Activated T-cell treated with anti-CD3 and anti-CD28 coated beads, Interleukin-2, amount 50 U/mL, for 4 hours (primary cell): ENCODE measurements around the gene OSBPL3. TPM values are rescaled to one million over a fixed set of nuclear protein-coding genes. Genes with fewer than 3 reads are reported as not detected.

Experiments used
- ATAC-seq, 2 donors: fragments of 200-7000 bp; cut with Tn5 transposase; one replicate each; pipeline ENCODE4 v1.10.0; 2021
- DNase-seq: peaks from one replicate; pipeline ENCODE4 v3.0.0-alpha.2; 2020
- H3K27me3 Mint-ChIP-seq: one replicate; pipeline ENCODE4 v1.8.0; 2021; ENCODE audit warnings: low read depth, mixed read lengths
- H3K36me3 Mint-ChIP-seq: one replicate; pipeline ENCODE4 v1.8.0; 2022; ENCODE audit warnings: mixed read lengths; ENCODE audit not compliant: insufficient read depth
- H3K4me1 Mint-ChIP-seq: one replicate; pipeline ENCODE4 v1.8.0; 2021; ENCODE audit warnings: low read depth, mixed read lengths
- H3K4me3 Mint-ChIP-seq: one replicate; pipeline ENCODE4 v1.8.0; 2021; ENCODE audit warnings: mild to moderate bottlenecking, moderate library complexity, mixed read lengths
- H3K9me3 Mint-ChIP-seq: one replicate; pipeline ENCODE4 v1.8.0; 2021; ENCODE audit warnings: mixed read lengths
- total RNA-seq, 3 donors: library from RNA; stranded (reverse); gene quantifications; one replicate each; pipeline ENCODE4 v1.2.1, GENCODE V29; 2021

OSBPL3 gene
- total RNA-seq, 3 donors from 2014 or later: 59.0 to 85.4 (median 81.8) TPM

GRCh38 chr7:24827589-24827988 is 152.4 kb downstream of the OSBPL3 start:
- Mint-ChIP-seq H3K4me1 (peaks cover 57% of the 10 kb centered on the region), H3K36me3 (peaks cover 49% of the 10 kb centered on the region), H3K9me3 (no peaks in the 10 kb centered on the region), H3K4me3 (no peak overlapping the region), H3K27me3 (no peaks in the 10 kb centered on the region)
- ATAC-seq (no peak), DNase-seq (no peak)

- ATAC-seq (peak in 1 of 2 donors; percentile 39), DNase-seq (no peak)
- peaks cover 50% of the 10 kb centered on the region for H3K36me3 Mint-ChIP-seq
- H3K9me3 Mint-ChIP-seq: no peaks in the 10 kb centered on the region
- H3K4me1 Mint-ChIP-seq: peaks cover 59% of the 10 kb centered on the region
- no peaks in the 10 kb centered on the region for H3K27me3 Mint-ChIP-seq
- H3K4me3 Mint-ChIP-seq: no peak overlapping the region
Observed at GRCh38 chr7:24827027-24827426, 153.0 kb downstream of the OSBPL3 start.

GRCh38 chr7:24826662-24827020 is 153.3 kb downstream of the OSBPL3 start:
- peaks cover 50% of the 10 kb centered on the region for H3K36me3 Mint-ChIP-seq
- no peaks in the 10 kb centered on the region for H3K9me3 Mint-ChIP-seq
- peaks cover 63% of the 10 kb centered on the region for H3K4me1 Mint-ChIP-seq
- no peaks in the 10 kb centered on the region for H3K27me3 Mint-ChIP-seq
- ATAC-seq (peak; percentile 42 to 62), DNase-seq (no peak)
- H3K4me3 Mint-ChIP-seq: peak overlapping the region; percentile 48

GRCh38 chr7:24825931-24826661 is 153.9 kb downstream of the OSBPL3 start:
- DNase-seq (no peak), ATAC-seq (no peak)
- Mint-ChIP-seq H3K4me3 (peak overlapping the region; percentile 48), H3K9me3 (no peaks in the 10 kb centered on the region), H3K36me3 (peaks cover 49% of the 10 kb centered on the region), H3K27me3 (no peaks in the 10 kb centered on the region), H3K4me1 (peaks cover 66% of the 10 kb centered on the region)

- Mint-ChIP-seq H3K27me3 (no peaks in the 10 kb centered on the region), H3K36me3 (peaks cover 43% of the 10 kb centered on the region), H3K4me3 (no peak overlapping the region), H3K4me1 (peaks cover 71% of the 10 kb centered on the region), H3K9me3 (no peaks in the 10 kb centered on the region)
- no peak for DNase-seq
- no peak for ATAC-seq
Observed at GRCh38 chr7:24825381-24825794, 154.6 kb downstream of the OSBPL3 start.

GRCh38 chr7:24824896-24825295 is 155.1 kb downstream of the OSBPL3 start:
- Mint-ChIP-seq H3K36me3 (peaks cover 40% of the 10 kb centered on the region), H3K9me3 (no peaks in the 10 kb centered on the region), H3K27me3 (no peaks in the 10 kb centered on the region), H3K4me1 (peaks cover 76% of the 10 kb centered on the region), H3K4me3 (no peak overlapping the region)
- ATAC-seq (no peak), DNase-seq (no peak)

- DNase-seq (no peak), ATAC-seq (no peak)
- H3K36me3 Mint-ChIP-seq: peaks cover 37% of the 10 kb centered on the region
- H3K4me3 Mint-ChIP-seq: no peak overlapping the region
- no peaks in the 10 kb centered on the region for H3K27me3 Mint-ChIP-seq
- no peaks in the 10 kb centered on the region for H3K9me3 Mint-ChIP-seq
- peaks cover 78% of the 10 kb centered on the region for H3K4me1 Mint-ChIP-seq
Observed at GRCh38 chr7:24824400-24824799, 155.6 kb downstream of the OSBPL3 start.

GRCh38 chr7:24821754-24822054 is 158.3 kb downstream of the OSBPL3 start:
- ATAC-seq (no peak), DNase-seq (no peak)
- H3K36me3 Mint-ChIP-seq: peaks cover 41% of the 10 kb centered on the region
- H3K27me3 Mint-ChIP-seq: no peaks in the 10 kb centered on the region
- H3K9me3 Mint-ChIP-seq: no peaks in the 10 kb centered on the region
- H3K4me3 Mint-ChIP-seq: peak overlapping the region; percentile 29
- H3K4me1 Mint-ChIP-seq: peaks cover 58% of the 10 kb centered on the region

GRCh38 chr7:24821045-24821753 is 158.8 kb downstream of the OSBPL3 start:
- H3K36me3 Mint-ChIP-seq: peaks cover 43% of the 10 kb centered on the region
- H3K9me3 Mint-ChIP-seq: no peaks in the 10 kb centered on the region
- DNase-seq (peak; percentile 67), ATAC-seq (peak; percentile 94 to 95)
- H3K4me1 Mint-ChIP-seq: peaks cover 53% of the 10 kb centered on the region
- peak overlapping the region; percentile 29 for H3K4me3 Mint-ChIP-seq
- no peaks in the 10 kb centered on the region for H3K27me3 Mint-ChIP-seq

GRCh38 chr7:24820730-24821044 is 159.3 kb downstream of the OSBPL3 start:
- ATAC-seq: no peak
- Mint-ChIP-seq H3K36me3 (peaks cover 41% of the 10 kb centered on the region), H3K9me3 (no peaks in the 10 kb centered on the region), H3K4me1 (peaks cover 48% of the 10 kb centered on the region), H3K27me3 (no peaks in the 10 kb centered on the region), H3K4me3 (peak overlapping the region; percentile 71)
- no peak for DNase-seq

- ATAC-seq (peak; percentile 9 to 11), DNase-seq (peak; percentile 62)
- Mint-ChIP-seq H3K4me3 (peak overlapping the region; percentile 71), H3K9me3 (no peaks in the 10 kb centered on the region), H3K36me3 (peaks cover 40% of the 10 kb centered on the region), H3K4me1 (peaks cover 42% of the 10 kb centered on the region), H3K27me3 (no peaks in the 10 kb centered on the region)
Observed at GRCh38 chr7:24819916-24820689, 159.9 kb downstream of the OSBPL3 start.

- Mint-ChIP-seq H3K4me3 (no peak overlapping the region), H3K36me3 (peaks cover 38% of the 10 kb centered on the region), H3K4me1 (peaks cover 26% of the 10 kb centered on the region), H3K27me3 (no peaks in the 10 kb centered on the region), H3K9me3 (no peaks in the 10 kb centered on the region)
- DNase-seq (no peak), ATAC-seq (no peak)
Observed at GRCh38 chr7:24817339-24817738, 162.6 kb downstream of the OSBPL3 start.

GRCh38 chr7:24816868-24817267 is 163.1 kb downstream of the OSBPL3 start:
- Mint-ChIP-seq H3K4me3 (no peak overlapping the region), H3K27me3 (no peaks in the 10 kb centered on the region), H3K9me3 (no peaks in the 10 kb centered on the region), H3K4me1 (peaks cover 22% of the 10 kb centered on the region), H3K36me3 (peaks cover 38% of the 10 kb centered on the region)
- DNase-seq: no peak
- no peak for ATAC-seq

GRCh38 chr7:24812305-24812945 is 167.6 kb downstream of the OSBPL3 start:
- ATAC-seq (no peak), DNase-seq (peak; percentile 43)
- Mint-ChIP-seq H3K4me3 (no peak overlapping the region), H3K36me3 (peaks cover 61% of the 10 kb centered on the region), H3K4me1 (no peaks in the 10 kb centered on the region), H3K27me3 (no peaks in the 10 kb centered on the region), H3K9me3 (no peaks in the 10 kb centered on the region)
